RWPE2 (cell line): Measurements from ENCODE around the gene PANX3.

Experiments
- ATAC-seq: fragments of 200-7000 bp; cut with Tn5 transposase; 3 replicates; pipeline ENCODE4 v1.9.1; 2021; ENCODE audit warnings: low read depth
- DNase-seq: peaks from one replicate; pipeline ENCODE4 v3.0.0-alpha.2; 2020; ENCODE audit warnings: low spot score
- H3K27ac ChIP-seq: fragments of 450-650 bp; 2 replicates; pipeline ENCODE4 v1.5.1; 2017; ENCODE audit warnings: mild to moderate bottlenecking; ENCODE audit not compliant: poor library complexity, severe bottlenecking
- H3K27me3 ChIP-seq: fragments of 250-450 bp; sonication (Bioruptor Pico); 2 replicates; pipeline ENCODE4 v1.5.1; 2021; ENCODE audit warnings: mild to moderate bottlenecking, moderate library complexity; ENCODE audit not compliant: insufficient read depth, poor library complexity, severe bottlenecking
- H3K36me3 ChIP-seq: fragments of 250-450 bp; sonication (Bioruptor Pico); 2 replicates; pipeline ENCODE4 v1.5.1; 2020; ENCODE audit warnings: low read depth, mild to moderate bottlenecking, moderate library complexity
- H3K4me1 ChIP-seq: fragments of 250-450 bp; sonication (Bioruptor Pico); 2 replicates; pipeline ENCODE4 v1.5.1; 2021; ENCODE audit warnings: mild to moderate bottlenecking, moderate library complexity; ENCODE audit not compliant: insufficient read depth, poor library complexity, severe bottlenecking
- H3K4me3 ChIP-seq: fragments of 250-450 bp; sonication (Bioruptor Pico); 2 replicates; pipeline ENCODE4 v1.5.1; 2021; ENCODE audit warnings: mild to moderate bottlenecking, moderate library complexity; ENCODE audit not compliant: severe bottlenecking
- H3K9me3 ChIP-seq: fragments of 250-450 bp; sonication (Bioruptor Pico); 2 replicates; pipeline ENCODE4 v1.5.1; 2021; ENCODE audit warnings: mild to moderate bottlenecking, moderate library complexity; ENCODE audit not compliant: severe bottlenecking
- TF ChIP-seq, protein P1 (sequence below): fragments of 450-650 bp; IDR thresholded peaks from one replicate; pipeline ENCODE4 v1.5.1; 2017; ENCODE audit warnings: mild to moderate bottlenecking, moderate library complexity; ENCODE audit not compliant: poor library complexity, severe bottlenecking

The PANX3 gene

GRCh38 chr11:124581817-124582216, 29.4 kb upstream of the PANX3 start:
- peaks cover under 1% of the 10 kb centered on the region for H3K27me3 ChIP-seq
- ATAC-seq (no peak), DNase-seq (no peak)
- no peaks in the 10 kb centered on the region for H3K4me1 ChIP-seq
- no peaks in the 10 kb centered on the region for H3K9me3 ChIP-seq
- no peak overlapping the region for H3K4me3 ChIP-seq
- H3K36me3 ChIP-seq: no peaks in the 10 kb centered on the region
- TF ChIP-seq, protein P1, sequence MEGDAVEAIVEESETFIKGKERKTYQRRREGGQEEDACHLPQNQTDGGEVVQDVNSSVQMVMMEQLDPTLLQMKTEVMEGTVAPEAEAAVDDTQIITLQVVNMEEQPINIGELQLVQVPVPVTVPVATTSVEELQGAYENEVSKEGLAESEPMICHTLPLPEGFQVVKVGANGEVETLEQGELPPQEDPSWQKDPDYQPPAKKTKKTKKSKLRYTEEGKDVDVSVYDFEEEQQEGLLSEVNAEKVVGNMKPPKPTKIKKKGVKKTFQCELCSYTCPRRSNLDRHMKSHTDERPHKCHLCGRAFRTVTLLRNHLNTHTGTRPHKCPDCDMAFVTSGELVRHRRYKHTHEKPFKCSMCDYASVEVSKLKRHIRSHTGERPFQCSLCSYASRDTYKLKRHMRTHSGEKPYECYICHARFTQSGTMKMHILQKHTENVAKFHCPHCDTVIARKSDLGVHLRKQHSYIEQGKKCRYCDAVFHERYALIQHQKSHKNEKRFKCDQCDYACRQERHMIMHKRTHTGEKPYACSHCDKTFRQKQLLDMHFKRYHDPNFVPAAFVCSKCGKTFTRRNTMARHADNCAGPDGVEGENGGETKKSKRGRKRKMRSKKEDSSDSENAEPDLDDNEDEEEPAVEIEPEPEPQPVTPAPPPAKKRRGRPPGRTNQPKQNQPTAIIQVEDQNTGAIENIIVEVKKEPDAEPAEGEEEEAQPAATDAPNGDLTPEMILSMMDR: no peak
- no peak overlapping the region for H3K27ac ChIP-seq

- TF ChIP-seq, protein P1: no peak
- Histone ChIP-seq H3K9me3 (no peaks in the 10 kb centered on the region), H3K36me3 (no peaks in the 10 kb centered on the region), H3K4me3 (no peak overlapping the region), H3K4me1 (no peaks in the 10 kb centered on the region), H3K27me3 (peaks cover 8% of the 10 kb centered on the region), H3K27ac (no peak overlapping the region)
- ATAC-seq (no peak), DNase-seq (no peak)
Observed at GRCh38 chr11:124582565-124582964, 28.7 kb upstream of the PANX3 start.

- H3K27ac ChIP-seq: no peak overlapping the region
- DNase-seq (no peak), ATAC-seq (no peak)
- H3K9me3 ChIP-seq: no peaks in the 10 kb centered on the region
- no peaks in the 10 kb centered on the region for H3K36me3 ChIP-seq
- H3K4me1 ChIP-seq: no peaks in the 10 kb centered on the region
- peaks cover 13% of the 10 kb centered on the region for H3K27me3 ChIP-seq
- no peak overlapping the region for H3K4me3 ChIP-seq
- TF ChIP-seq, protein P1: no peak
Observed at GRCh38 chr11:124583781-124584180, 27.4 kb upstream of the PANX3 start.

DNA sequence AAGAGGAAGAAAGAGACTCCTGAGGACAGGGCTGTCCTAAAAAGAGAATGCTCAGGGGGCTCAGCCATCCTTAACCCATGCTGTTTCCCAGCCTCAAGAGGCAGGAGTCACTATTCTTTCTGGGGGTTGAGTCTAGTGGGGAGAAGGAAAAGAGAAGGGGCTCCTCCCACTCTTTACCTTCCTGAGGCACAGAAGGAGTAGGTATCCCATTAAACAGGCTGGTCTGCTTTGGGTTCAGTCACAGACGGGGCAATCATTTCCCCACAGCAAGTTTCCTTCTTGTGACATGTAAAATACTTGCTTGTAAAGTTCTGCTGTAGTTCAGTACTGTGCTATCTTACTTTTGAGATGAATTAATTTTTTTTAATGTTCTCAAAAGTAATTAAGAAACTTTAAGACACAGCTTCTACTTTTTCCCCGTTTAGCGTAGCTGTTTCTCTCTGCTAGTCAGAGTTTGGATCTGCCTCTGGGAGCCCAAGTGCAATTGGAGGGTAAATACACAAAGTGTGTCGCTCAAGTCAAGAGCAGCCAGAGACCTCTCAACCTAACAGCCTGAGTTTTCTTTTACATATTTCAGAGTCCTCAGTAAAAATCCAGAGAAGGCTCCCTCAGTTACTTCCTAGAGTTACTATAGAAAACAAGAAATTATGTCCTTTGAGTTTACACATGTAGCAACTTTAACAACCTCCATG, 26.4 kb upstream of the PANX3 start:
- Histone ChIP-seq H3K36me3 (no peaks in the 10 kb centered on the region), H3K4me3 (no peak overlapping the region), H3K9me3 (no peaks in the 10 kb centered on the region), H3K27me3 (peaks cover 15% of the 10 kb centered on the region), H3K27ac (no peak overlapping the region), H3K4me1 (no peaks in the 10 kb centered on the region)
- TF ChIP-seq, protein P1: no peak
- DNase-seq (no peak), ATAC-seq (no peak)

DNA sequence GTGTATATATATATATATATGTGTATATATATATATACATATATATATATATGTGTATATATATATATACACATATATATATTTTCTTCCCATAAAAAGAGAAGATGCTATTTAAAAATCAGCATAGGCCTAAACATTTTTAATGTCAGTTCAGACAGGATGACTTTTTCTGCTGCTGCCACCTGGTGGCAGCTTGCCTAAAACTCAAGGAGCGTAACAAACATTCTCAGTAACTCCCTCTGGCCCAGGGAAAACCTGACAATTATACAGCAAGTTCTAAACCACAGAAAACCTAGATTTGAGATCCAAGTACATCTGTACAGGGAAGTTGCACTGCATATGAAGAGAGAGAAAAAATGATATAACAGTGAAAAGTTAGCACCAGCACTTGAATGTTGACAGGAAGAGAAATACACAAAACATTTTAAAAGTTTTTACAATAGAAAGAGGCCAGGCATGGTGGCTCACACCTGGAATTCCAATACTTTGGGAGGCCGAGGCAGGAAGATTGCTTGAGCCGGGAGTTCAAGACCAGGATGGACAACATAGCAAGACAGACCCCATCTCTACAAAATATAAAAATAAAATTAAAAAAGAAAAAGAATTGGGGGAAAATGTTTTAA, 24.9 kb upstream of the PANX3 start:
- DNase-seq: no peak
- Histone ChIP-seq H3K4me3 (no peak overlapping the region), H3K9me3 (no peaks in the 10 kb centered on the region), H3K4me1 (no peaks in the 10 kb centered on the region), H3K27me3 (peaks cover 15% of the 10 kb centered on the region), H3K36me3 (no peaks in the 10 kb centered on the region), H3K27ac (no peak overlapping the region)
- ATAC-seq: peak; percentile 64; the same call in 2 of the 3 replicates
- TF ChIP-seq, protein P1: peak; percentile 70
